NOMO-1 treated with dmso at 0.1 percent for 144 hours (cell line): Measurements from ENCODE around the gene RTL1.

Experiments
- DNase-seq: peaks from one replicate; lab custom pipeline; 2025; ENCODE audit not compliant: unreplicated experiment; lab: John Stamatoyannopoulos, UW

The RTL1 gene

GRCh38 chr14:100898935-100899883 lies 4.3 kb downstream of the RTL1 start:
- DNase-seq = no peak

- DNase-seq = no peak
Measured at GRCh38 chr14:100898465-100898864, 5.1 kb downstream of the RTL1 start.

- no peak for DNase-seq
Measured at GRCh38 chr14:100896369-100897060, 7.0 kb downstream of the RTL1 start.

- DNase-seq = no peak
Measured at GRCh38 chr14:100895411-100895810, 8.1 kb downstream of the RTL1 start.

GRCh38 chr14:100894416-100894815 lies 9.1 kb downstream of the RTL1 start:
- no peak for DNase-seq

- no peak for DNase-seq
Measured at GRCh38 chr14:100893760-100894159, 9.8 kb downstream of the RTL1 start.

GRCh38 chr14:100893228-100893601 lies 10.3 kb downstream of the RTL1 start:
- no peak for DNase-seq

GRCh38 chr14:100892496-100893227 lies 10.9 kb downstream of the RTL1 start:
- no peak for DNase-seq

GRCh38 chr14:100891501-100892445 lies 11.7 kb downstream of the RTL1 start:
- no peak for DNase-seq

- no peak for DNase-seq
Measured at GRCh38 chr14:100891051-100891450, 12.5 kb downstream of the RTL1 start.

- DNase-seq = no peak
Measured at GRCh38 chr14:100890061-100890850, 13.3 kb downstream of the RTL1 start.

- DNase-seq = no peak
Measured at GRCh38 chr14:100889641-100890040, 13.9 kb downstream of the RTL1 start.

- DNase-seq = no peak
Measured at GRCh38 chr14:100888789-100889315, 14.7 kb downstream of the RTL1 start.

- no peak for DNase-seq
Measured at GRCh38 chr14:100887728-100888335, 15.7 kb downstream of the RTL1 start.

GRCh38 chr14:100885617-100886016 lies 17.9 kb downstream of the RTL1 start:
- DNase-seq = no peak

GRCh38 chr14:100885196-100885595 lies 18.3 kb downstream of the RTL1 start:
- no peak for DNase-seq

- no peak for DNase-seq
Measured at GRCh38 chr14:100884456-100884855, 19.1 kb downstream of the RTL1 start.

GRCh38 chr14:100883789-100884101 lies 19.8 kb downstream of the RTL1 start:
- no peak for DNase-seq
